T-cell (primary cell): ENCODE data around the gene CDHR4. TPM values are rescaled to one million over a fixed set of nuclear protein-coding genes. Genes with fewer than 3 reads are reported as not detected.

Source experiments
- ATAC-seq, 4 experiments: fragments of 200-7000 bp in 3 of 4; fragments of 150-1000 bp in 1 of 4; cut with Tn5 transposase; replicated peaks in 1 of 4; 1 replicate in 3 of 4; 2 replicates in 1 of 4; pipeline ENCODE4 v1.10.0; 2021; ENCODE audit warnings: moderate library complexity in 3 of 4, mild to moderate bottlenecking in 2 of 4, moderate number of reproducible peaks in 1 of 4
- CTCF ChIA-PET, 2 donors: fragments of 300-600 bp; sonication (Branson Sonifier 250); formaldehyde crosslinking; loops; one replicate each; lab custom pipeline; 2022; ENCODE audit warnings: antibody characterized with exemption in 2 of 2; lab: Charles Lee
- POLR2A ChIA-PET, 2 donors: fragments of 300-600 bp; sonication (Branson Sonifier 250); formaldehyde crosslinking; loops; one replicate each; lab custom pipeline; 2022; ENCODE audit warnings: antibody characterized with exemption in 2 of 2; lab: Charles Lee
- DNase-seq, 35 experiments: peaks; one replicate each; pipeline versions ENCODE4 v3.0.0 to v3.0.0-alpha.2; 2013 to 2023
- H3K27ac ChIP-seq: one replicate; pipeline ENCODE4 v1.5.1; 2013; ENCODE audit warnings: low read length
- H3K27me3 ChIP-seq, 2 experiments: replicated peaks in 1 of 2; 1 replicate in 1 of 2; 2 replicates in 1 of 2; pipeline versions ENCODE4 v1.6.1 to v1.7.0; 2013; ENCODE audit warnings: low read length in 1 of 2, mixed read lengths in 1 of 2; ENCODE audit not compliant: control insufficient read depth in 2 of 2, insufficient read depth in 2 of 2; ENCODE audit errors: extremely low read depth in 1 of 2
- H3K36me3 ChIP-seq, 2 donors: 1 replicate in 1 of 2; 2 replicates in 1 of 2; pipeline versions ENCODE4 v1.6.1 to v1.7.0; 2013; ENCODE audit warnings: low read length in 1 of 2; ENCODE audit not compliant: control insufficient read depth in 2 of 2, insufficient read depth in 1 of 2; ENCODE audit errors: extremely low read depth in 1 of 2
- H3K4me1 ChIP-seq, 2 experiments: 1 replicate in 1 of 2; 2 replicates in 1 of 2; pipeline versions ENCODE4 v1.6.1 to v1.7.0; 2013; ENCODE audit warnings: low read length in 2 of 2, mixed read lengths in 1 of 2; ENCODE audit not compliant: insufficient read depth in 2 of 2, control insufficient read depth in 1 of 2; ENCODE audit errors: extremely low read depth in 1 of 2
- H3K4me3 ChIP-seq, 2 donors: 1 replicate in 1 of 2; 2 replicates in 1 of 2; pipeline versions ENCODE4 v1.5.1 to v1.7.0; 2013; ENCODE audit warnings: mild to moderate bottlenecking in 2 of 2, low read length in 1 of 2, moderate library complexity in 1 of 2; ENCODE audit not compliant: control insufficient read depth in 1 of 2; ENCODE audit errors: extremely low read depth in 1 of 2
- H3K9me3 ChIP-seq: 2 replicates; pipeline ENCODE4 v1.7.0; 2013
- H3K27ac Mint-ChIP-seq, 2 donors: one replicate each; pipeline ENCODE4 v1.8.0; 2020 to 2021; ENCODE audit warnings: mild to moderate bottlenecking in 2 of 2, mixed read lengths in 2 of 2
- H3K27me3 Mint-ChIP-seq, 2 donors: one replicate each; pipeline ENCODE4 v1.8.0; 2021 to 2022; ENCODE audit warnings: mixed read lengths in 2 of 2
- H3K36me3 Mint-ChIP-seq: one replicate; pipeline ENCODE4 v1.8.0; 2021; ENCODE audit warnings: mixed read lengths
- H3K4me1 Mint-ChIP-seq, 3 donors: one replicate each; pipeline ENCODE4 v1.8.0; 2020 to 2022; ENCODE audit warnings: mixed read lengths in 3 of 3, mild to moderate bottlenecking in 1 of 3
- H3K4me3 Mint-ChIP-seq, 3 donors: one replicate each; pipeline ENCODE4 v1.8.0; 2020 to 2022; ENCODE audit warnings: mild to moderate bottlenecking in 3 of 3, mixed read lengths in 3 of 3, moderate library complexity in 3 of 3
- H3K9me3 Mint-ChIP-seq, 3 donors: one replicate each; pipeline ENCODE4 v1.8.0; 2020 to 2022; ENCODE audit warnings: mixed read lengths in 3 of 3
- WGBS: methylation state at CpG from one replicate; pipeline ENCODE4 v1.1.5; 2013; ENCODE audit warnings: missing lambda C conversion rate; ENCODE audit not compliant: insufficient coverage; 5-methylcytosine and 5-hydroxymethylcytosine counted together
- total RNA-seq, 35 experiments: library from RNA in 6 of 35; stranded (reverse) in 6 of 35; fragments of 120-200 nt in 1 of 35; gene quantifications; one replicate each; pipeline versions ENCODE4 v1.2.1 to v1.2.4 and lab custom pipeline; 2013 to 2026

The CDHR4 gene
- total RNA-seq, 5 donors from 2014 or later (not counting 1 experiment from before 2014, with no cell fraction given), result 0.35 to 0.68 (median 0.36) TPM; not detected in 1

DNA sequence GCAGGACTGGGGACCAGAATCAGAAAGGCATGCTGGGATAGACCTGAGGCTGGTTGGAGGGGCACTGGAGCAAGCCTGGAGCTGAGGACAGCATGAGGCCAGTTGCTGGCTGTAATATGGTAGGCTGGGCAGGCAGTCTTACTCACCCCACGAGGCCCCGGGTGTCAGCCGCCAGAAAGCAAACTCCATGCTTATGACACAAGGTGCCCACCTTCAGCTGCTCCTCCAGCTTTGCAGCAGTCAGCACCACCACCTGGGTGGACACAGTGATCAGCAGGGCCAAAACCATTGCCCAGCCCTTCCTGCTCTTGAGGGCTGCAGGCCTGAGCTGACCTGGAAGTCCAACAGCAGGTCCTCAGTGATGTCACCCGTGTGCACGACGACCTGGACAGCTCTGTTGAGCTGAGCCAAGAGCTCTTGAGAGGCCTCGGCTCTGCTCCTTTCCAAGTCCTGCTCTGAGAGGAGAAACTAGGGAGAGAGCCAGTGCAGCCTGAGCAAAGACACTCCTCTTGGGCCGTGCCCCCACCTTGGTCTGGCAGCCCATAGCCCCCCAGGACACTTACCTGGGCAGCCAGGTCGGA, 13.3 kb upstream of the CDHR4 start:
- Mint-ChIP-seq H3K9me3 (no peaks in the 10 kb centered on the region), H3K36me3 (peaks cover 19% of the 10 kb centered on the region), H3K27me3 (no peaks in the 10 kb centered on the region), H3K4me3 (peak overlapping the region; percentile 85 to 97 (median 95)), H3K4me1 (peaks cover 49 to 55% (median 51%) of the 10 kb centered on the region in 3 donors), H3K27ac (peak overlapping the region; percentile 98 to 99)
- no peak for DNase-seq
- WGBS, result 42% methylated on average over 8 of the region's 9 CpGs
- Histone ChIP-seq H3K4me1 (peaks cover 4 to 47% of the 10 kb centered on the region in 2 experiments), H3K27ac (peak overlapping the region; percentile 88), H3K4me3 (peak overlapping the region; percentile 65 to 82), H3K27me3 (no peaks in the 10 kb centered on the region), H3K36me3 (peaks cover 0 to 44% of the 10 kb centered on the region in 2 donors), H3K9me3 (no peaks in the 10 kb centered on the region)
- ChIA-PET CTCF (interaction anchor here in 1 of 2 donors (0.5 to 1.7 kb wide), 3 partner anchors 10 to 1744 kb away, joined by 5 to 22 read pairs (median 5); partner anchors contain the start of gene INKA1), POLR2A (interaction anchor here in 1 of 2 donors (0.6 to 0.7 kb wide), 2 partner anchors 10 to 1769 kb away, joined by 5 to 14 read pairs; partner anchors contain the start of gene INKA1)
- peak; percentile 4 to 11 (median 4) for ATAC-seq

DNA sequence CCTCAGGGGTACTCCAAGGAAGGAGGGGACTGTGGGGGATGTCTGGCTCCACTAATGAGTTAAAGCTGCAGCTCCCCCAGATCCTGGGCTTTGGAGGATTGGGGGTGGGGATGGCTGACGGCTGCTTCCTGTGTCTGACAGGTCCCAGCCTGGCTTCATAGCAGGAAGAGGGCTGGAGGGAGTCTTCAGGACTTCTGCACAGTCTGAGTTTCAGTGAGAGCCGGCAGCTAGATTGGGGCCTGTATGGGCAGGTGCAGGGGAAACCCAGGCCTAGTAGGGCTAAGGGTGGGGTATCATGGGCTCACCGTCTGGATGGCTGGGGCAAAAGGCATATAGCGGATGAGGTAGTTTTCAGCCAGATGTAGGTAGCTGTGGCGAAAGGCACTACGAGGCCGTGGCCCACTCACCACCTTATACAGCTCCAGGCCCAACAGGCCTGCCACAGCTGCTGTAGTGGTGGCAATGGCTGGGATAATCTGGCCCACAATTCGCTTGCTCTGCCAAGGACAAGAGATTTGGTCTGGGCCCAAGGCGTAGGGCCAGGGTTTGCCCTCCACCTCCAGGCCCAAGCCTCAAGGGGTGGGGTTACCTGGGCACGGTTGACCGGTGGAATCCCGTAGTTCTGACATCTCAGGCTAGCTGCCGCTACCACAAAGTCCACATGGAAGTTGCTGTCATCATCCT, 7.9 kb upstream of the CDHR4 start:
- no peaks in the 10 kb centered on the region for H3K9me3 Mint-ChIP-seq
- peak overlapping the region in 1 of 3 donors; percentile 62 for H3K4me3 Mint-ChIP-seq
- H3K27me3 Mint-ChIP-seq, result peaks cover 0 to under 1% of the 10 kb centered on the region in 2 donors
- H3K27ac ChIP-seq, result no peak overlapping the region
- H3K4me1 Mint-ChIP-seq, result peaks cover 67 to 72% (median 67%) of the 10 kb centered on the region in 3 donors
- 84% methylated on average over 8 of the region's 13 CpGs for WGBS
- peaks cover 0 to 48% of the 10 kb centered on the region in 2 donors for H3K36me3 ChIP-seq
- POLR2A ChIA-PET, result no interaction called here
- CTCF ChIA-PET, result interaction anchor here in 1 of 2 donors (0.9 kb wide), 1 partner anchor 30 kb away, joined by 3 read pairs; no protein-coding TSS in a partner anchor
- H3K27ac Mint-ChIP-seq, result peak overlapping the region; percentile 80 to 89
- peaks cover 17% of the 10 kb centered on the region for H3K36me3 Mint-ChIP-seq
- H3K4me1 ChIP-seq, result peaks cover 28 to 70% of the 10 kb centered on the region in 2 experiments
- ATAC-seq, result no peak
- DNase-seq, result no peak
- no peaks in the 10 kb centered on the region for H3K27me3 ChIP-seq
- H3K4me3 ChIP-seq, result no peak overlapping the region
- no peaks in the 10 kb centered on the region for H3K9me3 ChIP-seq

DNA sequence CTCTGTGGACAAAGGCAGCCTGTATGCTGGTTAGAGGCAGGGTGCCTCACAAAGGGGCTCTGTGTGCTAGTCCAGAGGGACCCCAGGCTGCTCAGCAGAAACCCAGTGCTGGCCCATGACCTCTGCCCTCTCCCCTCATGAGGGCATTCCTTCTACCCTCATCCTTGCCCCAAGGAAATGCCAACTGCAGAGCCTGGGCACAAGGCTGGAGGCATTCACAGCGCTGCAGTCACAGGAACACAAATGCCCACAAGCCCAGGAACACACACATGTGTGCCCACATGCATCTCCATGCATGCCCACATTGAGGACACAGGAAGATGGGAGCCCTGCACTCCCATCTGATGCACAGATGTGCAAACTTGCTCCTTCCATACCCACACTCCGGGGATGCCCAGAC, 7.2 kb upstream of the CDHR4 start:
- peaks cover 0 to under 1% of the 10 kb centered on the region in 2 experiments for H3K27me3 ChIP-seq
- Mint-ChIP-seq H3K4me3 (peak overlapping the region in 1 of 3 donors; percentile 62), H3K9me3 (no peaks in the 10 kb centered on the region), H3K27ac (peak overlapping the region; percentile 80 to 89), H3K36me3 (peaks cover 16% of the 10 kb centered on the region), H3K4me1 (peaks cover 64 to 68% (median 67%) of the 10 kb centered on the region in 3 donors), H3K27me3 (peaks cover 0 to 3% of the 10 kb centered on the region in 2 donors)
- ATAC-seq (no peak), DNase-seq (no peak)
- H3K4me3 ChIP-seq, result no peak overlapping the region
- peak overlapping the region; percentile 51 for H3K27ac ChIP-seq
- POLR2A ChIA-PET, result interaction anchor here in 1 of 2 donors (0.5 to 0.9 kb wide), 2 partner anchors 8 to 10 kb away, joined by 4 to 7 read pairs; no protein-coding TSS in a partner anchor
- H3K36me3 ChIP-seq, result peaks cover 0 to 41% of the 10 kb centered on the region in 2 donors
- WGBS, result 100% methylated on average over 2 of the region's 2 CpGs
- H3K4me1 ChIP-seq, result peaks cover 28 to 68% of the 10 kb centered on the region in 2 experiments
- CTCF ChIA-PET, result interaction anchor here in 1 of 2 donors (1.2 kb wide), 1 partner anchor 32 kb away, joined by 5 read pairs; no protein-coding TSS in a partner anchor
- H3K9me3 ChIP-seq, result no peaks in the 10 kb centered on the region

DNA sequence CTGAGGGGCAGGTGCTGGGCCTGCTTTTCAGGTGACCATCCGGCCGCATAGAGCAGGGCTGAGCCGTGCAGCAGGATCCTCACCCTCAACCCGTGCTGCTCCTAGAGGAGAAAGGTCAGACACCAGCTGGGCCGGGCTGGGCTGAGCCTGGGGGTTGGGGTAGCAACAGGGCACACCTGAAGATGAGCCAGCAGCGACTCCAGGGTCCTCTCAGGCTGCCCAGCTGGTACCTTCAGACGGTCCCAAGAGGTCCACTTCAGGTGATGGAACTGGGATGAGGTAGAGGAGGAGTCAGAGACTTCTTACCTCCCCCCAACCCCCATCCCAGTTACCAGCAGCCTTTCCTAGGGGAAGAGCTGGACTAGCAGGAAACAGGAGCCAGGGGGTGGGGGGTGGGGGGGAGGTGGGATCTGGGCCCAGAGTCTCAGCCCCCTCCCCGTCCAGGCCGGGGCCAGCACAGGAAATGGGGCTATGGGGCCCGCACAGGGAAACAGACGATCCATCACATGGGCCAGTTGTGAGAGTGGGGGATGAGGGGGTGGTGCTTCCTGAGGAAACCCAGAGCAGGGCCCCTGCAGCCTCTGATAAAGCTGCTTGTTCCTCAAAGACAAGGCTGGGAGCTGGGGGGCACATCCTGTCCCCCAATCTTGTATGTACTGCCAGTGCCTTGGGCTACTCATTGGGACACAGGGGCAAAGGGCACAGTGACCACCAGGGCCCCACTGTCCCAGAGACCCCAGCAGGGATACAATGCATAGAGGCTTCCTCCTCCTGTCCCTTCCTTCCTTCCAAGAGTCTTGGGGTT, 6.4 kb upstream of the CDHR4 start:
- peak overlapping the region in 1 of 3 donors; percentile 62 for H3K4me3 Mint-ChIP-seq
- peaks cover 0 to 4% of the 10 kb centered on the region in 2 experiments for H3K27me3 ChIP-seq
- H3K36me3 Mint-ChIP-seq, result peaks cover 9% of the 10 kb centered on the region
- POLR2A ChIA-PET, result interaction anchor here (0.5 to 0.9 kb wide), 2 partner anchors 9 to 12 kb away, joined by 3 to 4 read pairs; no protein-coding TSS in a partner anchor
- H3K27ac ChIP-seq, result peak overlapping the region; percentile 51
- peak overlapping the region in 1 of 2 donors; percentile 11 for H3K4me3 ChIP-seq
- CTCF ChIA-PET, result interaction anchor here (1.2 to 1.7 kb wide), 2 partner anchors 33 kb away, joined by 5 read pairs; no protein-coding TSS in a partner anchor
- H3K4me1 ChIP-seq, result peaks cover 28 to 65% of the 10 kb centered on the region in 2 experiments
- peaks cover 0 to 6% of the 10 kb centered on the region in 2 donors for H3K27me3 Mint-ChIP-seq
- H3K36me3 ChIP-seq, result peaks cover 0 to 33% of the 10 kb centered on the region in 2 donors
- ATAC-seq (no peak), DNase-seq (peak in 24 of 35 experiments; percentile 7 to 46 (median 30))
- 45% methylated on average over 8 of the region's 11 CpGs for WGBS
- peak overlapping the region; percentile 81 to 89 for H3K27ac Mint-ChIP-seq
- H3K9me3 Mint-ChIP-seq, result no peaks in the 10 kb centered on the region
- H3K9me3 ChIP-seq, result no peaks in the 10 kb centered on the region
- peaks cover 60 to 62% (median 61%) of the 10 kb centered on the region in 3 donors for H3K4me1 Mint-ChIP-seq

DNA sequence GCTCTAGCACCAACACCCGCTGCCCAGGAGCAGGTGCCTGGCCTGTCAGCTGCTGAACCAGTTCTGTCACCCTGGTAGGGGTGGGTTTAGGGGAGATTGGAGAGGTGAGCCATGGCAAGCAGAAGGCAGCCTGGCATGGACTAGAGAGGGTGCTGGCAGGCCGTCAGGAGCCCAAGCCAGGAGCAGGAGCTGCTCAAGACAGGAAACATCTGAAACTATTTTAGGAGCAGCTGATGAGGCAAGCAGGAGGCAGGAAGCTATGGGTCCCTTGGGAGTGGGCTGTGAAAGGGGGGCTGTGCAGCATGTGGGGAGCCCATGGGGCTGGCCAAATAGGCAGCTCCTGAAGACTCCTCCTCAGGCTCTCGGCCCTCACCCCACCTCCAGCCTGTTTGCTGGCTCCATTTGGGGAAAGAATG, 5.7 kb upstream of the CDHR4 start:
- H3K27me3 ChIP-seq, result peaks cover 0 to 4% of the 10 kb centered on the region in 2 experiments
- H3K27ac ChIP-seq, result peak overlapping the region; percentile 51
- WGBS, result 88% methylated on average over 1 of the region's 3 CpGs
- peaks cover 6% of the 10 kb centered on the region for H3K36me3 Mint-ChIP-seq
- H3K36me3 ChIP-seq, result peaks cover 0 to 26% of the 10 kb centered on the region in 2 donors
- peaks cover 0 to 8% of the 10 kb centered on the region in 2 donors for H3K27me3 Mint-ChIP-seq
- POLR2A ChIA-PET, result interaction anchor here in 1 of 2 donors (0.5 to 0.6 kb wide), 2 partner anchors 13 to 50 kb away, joined by 3 read pairs; no protein-coding TSS in a partner anchor
- H3K27ac Mint-ChIP-seq, result peak overlapping the region; percentile 81 to 89
- peak overlapping the region in 2 of 3 donors; percentile 15 to 62 for H3K4me3 Mint-ChIP-seq
- H3K4me1 ChIP-seq, result peaks cover 28 to 63% of the 10 kb centered on the region in 2 experiments
- no peak for ATAC-seq
- H3K9me3 Mint-ChIP-seq, result no peaks in the 10 kb centered on the region
- peak in 2 of 35 experiments; percentile 7 to 9 for DNase-seq
- peaks cover 57 to 58% (median 58%) of the 10 kb centered on the region in 3 donors for H3K4me1 Mint-ChIP-seq
- CTCF ChIA-PET, result interaction anchor here (0.6 to 1.7 kb wide), 4 partner anchors 33 to 127 kb away, joined by 3 to 12 read pairs (median 4); no protein-coding TSS in a partner anchor
- H3K4me3 ChIP-seq, result no peak overlapping the region
- no peaks in the 10 kb centered on the region for H3K9me3 ChIP-seq
